ENCODE measurements around the gene CDX1. TPM values are rescaled to one million over a fixed set of nuclear protein-coding genes. Genes with fewer than 3 reads are reported as not detected.

The CDX1 gene
- total RNA-seq, 2 donors from 2014 or later: not detected

DNA sequence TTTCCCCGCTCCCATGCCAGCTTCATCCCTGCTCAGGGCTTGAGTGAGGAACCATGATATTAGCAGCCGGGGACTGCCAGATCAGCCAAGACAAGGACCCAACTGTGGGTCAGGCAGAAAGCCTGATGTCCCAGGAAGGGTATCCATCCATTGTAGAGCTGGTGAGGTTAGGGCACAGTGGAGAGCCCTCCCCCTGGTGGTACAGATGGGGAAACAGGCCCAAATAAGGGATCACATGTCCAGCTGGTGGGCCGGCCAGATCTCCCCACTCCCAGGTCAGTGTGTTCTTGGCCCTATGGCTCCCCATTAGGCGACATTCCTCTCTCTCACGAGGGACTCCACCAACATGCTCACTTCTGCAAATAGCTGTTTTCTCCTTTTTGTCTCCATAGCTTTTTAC lies 9.0 kb downstream of the CDX1 start:
- Histone ChIP-seq H3K9me3 (no peaks in the 10 kb centered on the region), H3K27me3 (no peaks in the 10 kb centered on the region), H3K36me3 (no peaks in the 10 kb centered on the region), H3K27ac (no peak overlapping the region), H3K4me3 (no peak overlapping the region), H3K4me1 (peaks cover 0 to 28% of the 10 kb centered on the region in 2 donors)
- no peak for DNase-seq (ENCODE audit: low spot score)
- peak in 1 of 2 donors; percentile 50 for TF ChIP-seq CTCF (IDR thresholded peaks at IDR 0.05)

DNA sequence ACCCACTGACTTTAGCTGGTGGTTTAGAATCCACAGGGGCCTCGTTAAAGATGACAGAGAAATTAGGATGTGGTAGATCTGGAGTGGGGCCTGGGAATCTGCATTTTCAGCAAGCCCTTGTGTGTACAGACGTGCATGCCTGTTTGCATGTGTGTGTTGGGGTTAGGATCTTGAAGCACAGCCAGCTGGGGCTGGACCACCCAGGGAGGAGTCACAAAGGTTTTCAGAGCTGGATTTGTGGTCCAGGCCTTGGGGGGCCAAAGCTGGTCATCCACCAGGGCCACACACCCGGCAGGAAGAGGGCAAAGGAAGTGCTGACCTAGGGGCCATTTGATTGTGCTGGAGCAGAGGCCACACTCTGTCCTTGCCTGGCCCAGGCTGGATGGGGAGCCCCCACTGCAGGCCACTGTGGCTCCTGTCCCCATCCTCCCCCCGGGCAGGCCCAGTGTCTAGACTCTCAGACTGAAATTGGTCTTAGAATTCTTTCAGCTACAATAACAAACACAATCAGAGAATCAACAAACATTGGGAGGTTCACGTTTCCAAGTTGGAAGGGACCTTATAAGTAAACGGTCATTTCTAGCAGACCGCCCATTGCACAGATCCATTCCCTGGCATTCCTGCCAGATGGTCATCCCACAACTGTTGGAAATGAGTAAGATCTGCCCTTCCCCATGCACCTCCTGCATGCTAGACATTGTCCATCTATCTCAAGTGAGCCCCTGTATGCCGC lies 10.3 kb downstream of the CDX1 start:
- Histone ChIP-seq H3K27me3 (no peaks in the 10 kb centered on the region), H3K9me3 (no peaks in the 10 kb centered on the region), H3K4me1 (peaks cover 0 to 38% of the 10 kb centered on the region in 2 donors), H3K4me3 (no peak overlapping the region), H3K27ac (no peak overlapping the region), H3K36me3 (no peaks in the 10 kb centered on the region)
- TF ChIP-seq CTCF (IDR thresholded peaks at IDR 0.05): no peak
- no peak for DNase-seq (ENCODE audit: low spot score)

GRCh38 chr5:150177721-150178120 lies 11.1 kb downstream of the CDX1 start:
- Histone ChIP-seq H3K4me1 (peaks cover 0 to 38% of the 10 kb centered on the region in 2 donors), H3K27ac (no peak overlapping the region), H3K4me3 (no peak overlapping the region), H3K9me3 (no peaks in the 10 kb centered on the region), H3K36me3 (no peaks in the 10 kb centered on the region), H3K27me3 (no peaks in the 10 kb centered on the region)
- no peak for DNase-seq (ENCODE audit: low spot score)
- TF ChIP-seq CTCF (IDR thresholded peaks at IDR 0.05): no peak

DNA sequence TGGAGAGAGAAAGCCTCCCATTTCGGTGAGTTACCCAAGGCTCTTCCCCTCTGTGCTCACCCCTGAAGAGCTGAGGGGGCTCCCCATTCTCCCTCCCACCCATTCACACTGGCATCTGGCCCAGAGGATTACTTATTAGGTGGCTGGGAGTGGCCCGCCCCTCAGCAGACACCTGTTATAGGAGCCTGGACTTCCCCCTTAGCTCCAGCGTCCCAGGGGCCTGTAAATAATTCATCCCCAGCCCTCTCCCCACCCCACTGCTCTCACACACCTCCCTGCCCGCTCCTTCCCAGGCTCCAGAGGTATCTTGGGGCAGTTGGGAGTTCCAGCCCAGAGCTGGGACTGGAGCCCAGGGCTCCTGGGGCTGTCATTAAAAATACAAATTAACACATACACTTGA lies 11.7 kb downstream of the CDX1 start:
- Histone ChIP-seq H3K36me3 (no peaks in the 10 kb centered on the region), H3K27ac (no peak overlapping the region), H3K4me1 (peaks cover 0 to 38% of the 10 kb centered on the region in 2 donors), H3K9me3 (no peaks in the 10 kb centered on the region), H3K27me3 (no peaks in the 10 kb centered on the region), H3K4me3 (no peak overlapping the region)
- TF ChIP-seq CTCF (IDR thresholded peaks at IDR 0.05): no peak
- no peak for DNase-seq (ENCODE audit: low spot score)

DNA sequence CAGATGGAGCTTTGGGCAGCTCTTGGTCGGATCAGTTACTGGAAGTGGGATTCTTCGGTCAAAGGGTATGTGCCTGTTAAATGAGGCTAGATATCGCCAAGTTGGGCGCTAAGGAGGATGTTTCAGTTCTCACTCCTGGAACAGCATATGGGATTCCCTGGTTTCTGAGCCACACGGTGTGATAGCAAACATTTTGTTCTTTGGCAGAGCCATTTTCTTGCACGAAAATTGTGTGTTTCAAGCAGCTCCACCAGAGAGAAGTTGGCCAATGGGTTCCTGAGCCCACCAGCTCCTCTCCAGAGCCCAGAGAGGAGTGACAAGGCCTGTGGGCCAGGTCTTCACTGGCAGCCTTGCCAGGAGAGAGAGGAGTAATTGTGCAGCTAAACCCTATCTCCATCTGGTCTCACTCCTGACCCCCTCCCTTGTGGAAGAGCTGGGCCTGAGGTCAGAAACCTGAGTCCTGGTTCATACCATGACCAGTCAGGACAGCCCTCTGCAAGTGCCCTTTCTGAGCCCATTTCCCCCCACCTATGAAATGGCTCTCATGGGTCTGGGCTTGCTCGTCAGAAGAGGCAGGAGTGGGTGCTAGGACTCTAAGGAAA lies 12.5 kb downstream of the CDX1 start:
- no peaks in the 10 kb centered on the region for H3K9me3 ChIP-seq
- no peaks in the 10 kb centered on the region for H3K27me3 ChIP-seq
- H3K4me3 ChIP-seq: no peak overlapping the region
- H3K27ac ChIP-seq: peak overlapping the region; percentile 80 to 91
- TF ChIP-seq CTCF (IDR thresholded peaks at IDR 0.05): no peak
- DNase-seq (ENCODE audit: low spot score): no peak
- H3K36me3 ChIP-seq: no peaks in the 10 kb centered on the region
- peaks cover 0 to 38% of the 10 kb centered on the region in 2 donors for H3K4me1 ChIP-seq
